CD14-positive monocyte (primary cell): Measurements from ENCODE around the gene PLA2G2E. TPM values are rescaled to one million over a fixed set of nuclear protein-coding genes. Genes with fewer than 3 reads are reported as not detected.

Experiments used
- DNase-seq, 3 donors: peaks; one replicate each; pipeline ENCODE4 v3.0.0-alpha.2; 2011 to 2022
- H2AFZ ChIP-seq: 2 replicates; pipeline ENCODE4 v1.6.0; 2012; ENCODE audit warnings: mild to moderate bottlenecking, low read depth, low read length, inconsistent platforms; ENCODE audit not compliant: insufficient read depth, poor library complexity, severe bottlenecking
- H3K27ac ChIP-seq, 2 donors: 1 replicate in 1 of 2; 2 replicates in 1 of 2; pipeline ENCODE4 v1.5.1; 2012 to 2013; ENCODE audit warnings: low read length in 2 of 2, control low read depth in 1 of 2, inconsistent platforms in 1 of 2, low read depth in 1 of 2, mild to moderate bottlenecking in 1 of 2
- H3K27me3 ChIP-seq, 2 donors: one replicate each; pipeline versions ENCODE4 v1.6.0 to v1.6.1; 2011 to 2013; ENCODE audit warnings: low read length in 2 of 2; ENCODE audit not compliant: control insufficient read depth in 2 of 2, insufficient read depth in 2 of 2
- H3K36me3 ChIP-seq, 2 donors: replicated peaks in 1 of 2; 1 replicate in 1 of 2; 2 replicates in 1 of 2; pipeline versions ENCODE4 v1.5.1 to v1.6.1; 2012 to 2013; ENCODE audit warnings: low read length in 2 of 2, control low read depth in 1 of 2, inconsistent platforms in 1 of 2, mild to moderate bottlenecking in 1 of 2; ENCODE audit not compliant: insufficient read depth in 2 of 2, control insufficient read depth in 1 of 2
- H3K4me1 ChIP-seq, 2 donors: 1 replicate in 1 of 2; 2 replicates in 1 of 2; pipeline versions ENCODE4 v1.5.1 to v1.6.1; 2012 to 2013; ENCODE audit warnings: low read length in 2 of 2, control low read depth in 1 of 2, inconsistent platforms in 1 of 2, mild to moderate bottlenecking in 1 of 2, moderate library complexity in 1 of 2; ENCODE audit not compliant: insufficient read depth in 2 of 2, control insufficient read depth in 1 of 2
- H3K4me2 ChIP-seq: replicated peaks from 2 replicates; pipeline ENCODE3; 2012; ENCODE audit warnings: low read length, moderate library complexity, mild to moderate bottlenecking; ENCODE audit not compliant: poor library complexity, severe bottlenecking; ENCODE audit errors: extremely low read depth
- H3K4me3 ChIP-seq, 3 experiments: fragments of 200-600 bp in 1 of 3; sonication (generic) in 1 of 3; replicated peaks in 1 of 3; 1 replicate in 2 of 3; 2 replicates in 1 of 3; pipeline ENCODE4 v1.5.1; 2011 to 2013; ENCODE audit warnings: low read length in 3 of 3, mild to moderate bottlenecking in 3 of 3, control low read depth in 2 of 3, low read depth in 2 of 3, inconsistent platforms in 1 of 3, moderate library complexity in 1 of 3
- H3K79me2 ChIP-seq: 2 replicates; pipeline ENCODE4 v1.6.0; 2012; ENCODE audit warnings: mild to moderate bottlenecking, control low read depth, inconsistent platforms, low read length, moderate library complexity; ENCODE audit not compliant: insufficient read depth
- H3K9ac ChIP-seq: 2 replicates; pipeline ENCODE4 v1.6.0; 2017; ENCODE audit warnings: low read length, mild to moderate bottlenecking; ENCODE audit not compliant: insufficient read depth, poor library complexity, severe bottlenecking
- H3K9me3 ChIP-seq, 2 donors: replicated peaks in 1 of 2; 1 replicate in 1 of 2; 2 replicates in 1 of 2; pipeline versions ENCODE4 v1.5.1 to v1.6.1; 2012 to 2013; ENCODE audit warnings: low read length in 2 of 2, control low read depth in 1 of 2; ENCODE audit not compliant: control insufficient read depth in 1 of 2, insufficient read depth in 1 of 2
- H4K20me1 ChIP-seq: 2 replicates; pipeline ENCODE4 v1.6.0; 2012; ENCODE audit warnings: mild to moderate bottlenecking, low read length, control low read depth, moderate library complexity; ENCODE audit not compliant: insufficient read depth
- H3K27ac Mint-ChIP-seq, 7 donors: one replicate each; pipeline ENCODE4 v1.8.0; 2020; ENCODE audit warnings: mild to moderate bottlenecking in 7 of 7, mixed read lengths in 7 of 7, moderate library complexity in 6 of 7, inconsistent platforms in 2 of 7
- H3K27me3 Mint-ChIP-seq, 3 donors: one replicate each; pipeline ENCODE4 v1.8.0; 2021 to 2022; ENCODE audit warnings: low read depth in 3 of 3, mild to moderate bottlenecking in 3 of 3, mixed read lengths in 3 of 3, moderate library complexity in 3 of 3, inconsistent platforms in 1 of 3
- H3K36me3 Mint-ChIP-seq, 2 donors: one replicate each; pipeline ENCODE4 v1.8.0; 2020; ENCODE audit warnings: mixed read lengths in 2 of 2, inconsistent platforms in 1 of 2, mild to moderate bottlenecking in 1 of 2
- H3K4me1 Mint-ChIP-seq: one replicate; pipeline ENCODE4 v1.8.0; 2020; ENCODE audit warnings: mild to moderate bottlenecking, mixed read lengths
- H3K4me3 Mint-ChIP-seq, 2 donors: one replicate each; pipeline ENCODE4 v1.8.0; 2020; ENCODE audit warnings: mild to moderate bottlenecking in 2 of 2, mixed read lengths in 2 of 2, moderate library complexity in 1 of 2
- H3K9me3 Mint-ChIP-seq, 7 donors: one replicate each; pipeline ENCODE4 v1.8.0; 2020 to 2022; ENCODE audit warnings: mixed read lengths in 7 of 7, mild to moderate bottlenecking in 6 of 7, moderate library complexity in 6 of 7, inconsistent platforms in 2 of 7
- WGBS: methylation state at CpG from one replicate; pipeline ENCODE4 v1.1.5; 2013; ENCODE audit warnings: missing lambda C conversion rate; ENCODE audit not compliant: insufficient coverage; 5-methylcytosine and 5-hydroxymethylcytosine counted together
- intact Hi-C, 2 donors: fragments of 100-400 bp; cut with micrococcal nuclease; formaldehyde crosslinking; loops; one replicate each; pipeline versions ENCODE4 v1.15.0 to v1.15.1; 2023
- polyA plus RNA-seq, 3 donors: library from polyadenylated mRNA; depleted of rRNA in 1 of 3; unstranded in 2 of 3; stranded (reverse) in 1 of 3; fragments of 300-500 nt in 2 of 3; fragments of >200 nt in 1 of 3; fragmentation: Illumina TruSeq in 2 of 3; gene quantifications; 1 replicate in 2 of 3; 2 replicates in 1 of 3; pipeline ENCODE4 v1.2.3, GENCODE V29; 2012 to 2021
- TF ChIP-seq, protein P1 (sequence below): fragments of 200-600 bp; IDR thresholded peaks from one replicate; pipeline ENCODE4 v1.8.0; 2022; ENCODE audit warnings: antibody characterized with exemption, mild to moderate bottlenecking

The PLA2G2E gene
- polyA plus RNA-seq, 3 donors: not detected

DNA sequence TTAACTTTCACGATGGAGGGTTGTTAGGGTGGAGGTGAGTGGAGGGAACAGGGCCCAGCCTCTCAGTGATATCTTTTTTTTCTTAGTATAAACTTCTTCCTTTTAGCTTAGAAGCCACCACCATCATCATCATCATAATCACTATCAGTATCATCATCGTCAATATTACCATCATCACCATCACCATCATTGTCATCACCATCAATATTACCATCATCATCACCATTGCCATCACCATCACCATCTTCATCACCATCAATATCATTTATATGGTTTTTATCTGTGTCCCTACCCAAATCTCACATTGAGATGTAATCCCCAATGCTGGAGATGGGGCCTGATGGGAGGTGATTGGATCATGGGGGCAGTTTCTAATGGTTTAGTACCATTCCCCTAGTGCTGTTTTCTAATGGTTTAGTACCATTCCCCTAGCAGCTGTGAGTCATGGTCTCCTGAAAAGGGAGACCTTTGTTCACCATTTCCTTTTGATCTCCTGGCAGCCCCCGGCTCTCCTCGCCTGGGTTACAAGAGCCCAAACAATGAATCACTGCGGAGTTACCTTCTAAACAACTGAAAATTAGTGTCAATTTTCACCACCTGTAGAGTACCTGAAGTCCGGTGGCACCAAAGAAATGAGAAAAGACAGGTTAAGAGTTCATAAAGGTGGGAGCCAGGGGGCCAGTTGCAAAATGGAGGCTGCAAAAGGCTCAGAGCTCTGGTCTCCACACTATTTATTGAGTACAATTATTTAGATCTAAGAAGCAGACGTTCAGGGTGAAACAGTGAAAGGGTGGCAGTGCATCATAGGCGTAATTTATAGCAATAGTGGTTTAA is 3.1 kb upstream of the PLA2G2E start:
- no peaks in the 10 kb centered on the region for H3K79me2 ChIP-seq
- H3K4me3 Mint-ChIP-seq: no peak overlapping the region
- no peak overlapping the region for H3K4me2 ChIP-seq
- H4K20me1 ChIP-seq: no peaks in the 10 kb centered on the region
- H3K27ac Mint-ChIP-seq: no peak overlapping the region
- H3K27ac ChIP-seq: no peak overlapping the region
- peaks cover 3 to 10% (median 3%) of the 10 kb centered on the region in 3 donors for H3K27me3 Mint-ChIP-seq
- H2AFZ ChIP-seq: no peak overlapping the region
- H3K9ac ChIP-seq: no peak overlapping the region
- H3K4me1 Mint-ChIP-seq: no peaks in the 10 kb centered on the region
- 50% methylated on average over 2 of the region's 8 CpGs for WGBS
- H3K9me3 Mint-ChIP-seq: peaks cover 3 to 13% (median 8%) of the 10 kb centered on the region in 7 donors
- no peaks in the 10 kb centered on the region for H3K4me1 ChIP-seq
- no peaks in the 10 kb centered on the region for H3K36me3 Mint-ChIP-seq
- no peaks in the 10 kb centered on the region for H3K27me3 ChIP-seq
- H3K36me3 ChIP-seq: no peaks in the 10 kb centered on the region
- no peak overlapping the region for H3K4me3 ChIP-seq
- peaks cover 5 to 11% of the 10 kb centered on the region in 2 donors for H3K9me3 ChIP-seq
- TF ChIP-seq, protein P1, sequence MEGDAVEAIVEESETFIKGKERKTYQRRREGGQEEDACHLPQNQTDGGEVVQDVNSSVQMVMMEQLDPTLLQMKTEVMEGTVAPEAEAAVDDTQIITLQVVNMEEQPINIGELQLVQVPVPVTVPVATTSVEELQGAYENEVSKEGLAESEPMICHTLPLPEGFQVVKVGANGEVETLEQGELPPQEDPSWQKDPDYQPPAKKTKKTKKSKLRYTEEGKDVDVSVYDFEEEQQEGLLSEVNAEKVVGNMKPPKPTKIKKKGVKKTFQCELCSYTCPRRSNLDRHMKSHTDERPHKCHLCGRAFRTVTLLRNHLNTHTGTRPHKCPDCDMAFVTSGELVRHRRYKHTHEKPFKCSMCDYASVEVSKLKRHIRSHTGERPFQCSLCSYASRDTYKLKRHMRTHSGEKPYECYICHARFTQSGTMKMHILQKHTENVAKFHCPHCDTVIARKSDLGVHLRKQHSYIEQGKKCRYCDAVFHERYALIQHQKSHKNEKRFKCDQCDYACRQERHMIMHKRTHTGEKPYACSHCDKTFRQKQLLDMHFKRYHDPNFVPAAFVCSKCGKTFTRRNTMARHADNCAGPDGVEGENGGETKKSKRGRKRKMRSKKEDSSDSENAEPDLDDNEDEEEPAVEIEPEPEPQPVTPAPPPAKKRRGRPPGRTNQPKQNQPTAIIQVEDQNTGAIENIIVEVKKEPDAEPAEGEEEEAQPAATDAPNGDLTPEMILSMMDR: no peak
- no peak for DNase-seq
- intact Hi-C loops: loop anchor here in 1 of 2 donors (10.0 kb wide), 1 partner anchor 558 kb away; the partner anchor contains the start of gene CAMK2N1

DNA sequence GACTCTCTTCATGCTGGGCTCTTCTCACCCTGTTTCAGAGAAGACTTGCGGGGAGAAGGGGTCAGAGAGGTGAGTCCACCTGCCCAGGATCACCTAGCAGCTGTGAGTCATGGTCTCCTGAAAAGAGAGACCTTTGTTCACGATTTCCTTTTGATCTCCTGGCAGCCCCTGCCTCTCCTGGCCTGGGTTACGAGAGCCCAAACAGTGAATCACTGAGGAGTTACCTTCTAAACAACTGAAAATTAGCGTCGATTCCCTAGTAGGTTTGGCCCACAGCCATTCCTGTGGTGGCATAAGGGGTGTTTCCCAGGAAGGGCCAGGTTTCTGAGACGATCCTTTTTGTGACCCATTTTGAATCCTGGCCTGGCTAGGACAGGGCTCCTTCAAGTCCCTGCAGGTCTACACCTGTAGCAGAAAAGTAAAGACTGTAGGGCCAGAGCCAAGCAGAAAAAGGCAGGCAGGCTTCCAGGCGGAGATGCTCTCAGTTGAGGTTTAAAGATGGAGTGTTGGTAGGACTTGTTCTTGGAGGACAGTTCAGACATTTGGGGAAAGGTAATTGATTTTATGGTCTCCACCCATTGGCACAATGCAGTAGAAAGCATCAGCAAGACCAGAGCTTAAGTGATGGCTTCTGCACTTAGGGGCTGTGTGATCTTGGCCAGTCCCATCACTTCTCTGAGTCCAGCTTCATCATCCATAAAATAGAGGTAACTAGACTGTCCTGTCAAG is 2.1 kb upstream of the PLA2G2E start:
- 87% methylated on average over 6 of the region's 7 CpGs for WGBS
- Histone ChIP-seq H2AFZ (no peak overlapping the region), H3K27me3 (no peaks in the 10 kb centered on the region), H4K20me1 (no peaks in the 10 kb centered on the region), H3K9me3 (peaks cover 0 to 1% of the 10 kb centered on the region in 2 donors), H3K4me2 (no peak overlapping the region), H3K79me2 (no peaks in the 10 kb centered on the region), H3K4me1 (no peaks in the 10 kb centered on the region), H3K36me3 (no peaks in the 10 kb centered on the region), H3K27ac (no peak overlapping the region), H3K9ac (no peak overlapping the region), H3K4me3 (no peak overlapping the region)
- TF ChIP-seq, protein P1: no peak
- Mint-ChIP-seq H3K27me3 (peaks cover 3 to 8% (median 4%) of the 10 kb centered on the region in 3 donors), H3K4me3 (no peak overlapping the region), H3K36me3 (no peaks in the 10 kb centered on the region), H3K9me3 (peaks cover 0 to 3% (median 2%) of the 10 kb centered on the region in 7 donors), H3K27ac (peak overlapping the region in 1 of 7 donors; percentile 24), H3K4me1 (no peaks in the 10 kb centered on the region)
- no peak for DNase-seq
- intact Hi-C loops: loop anchor here in 1 of 2 donors (10.0 kb wide), 1 partner anchor 559 kb away; the partner anchor contains the start of gene CAMK2N1
